GM21381 (cell line): ENCODE data around the gene PEX14.

Source experiments
- ATAC-seq: cut with Tn5 transposase; IDR thresholded peaks from one replicate; pipeline ENCODE4 v1.9.1; 2021; ENCODE audit warnings: mild to moderate bottlenecking, moderate library complexity; ENCODE audit not compliant: unreplicated experiment

The PEX14 gene

DNA sequence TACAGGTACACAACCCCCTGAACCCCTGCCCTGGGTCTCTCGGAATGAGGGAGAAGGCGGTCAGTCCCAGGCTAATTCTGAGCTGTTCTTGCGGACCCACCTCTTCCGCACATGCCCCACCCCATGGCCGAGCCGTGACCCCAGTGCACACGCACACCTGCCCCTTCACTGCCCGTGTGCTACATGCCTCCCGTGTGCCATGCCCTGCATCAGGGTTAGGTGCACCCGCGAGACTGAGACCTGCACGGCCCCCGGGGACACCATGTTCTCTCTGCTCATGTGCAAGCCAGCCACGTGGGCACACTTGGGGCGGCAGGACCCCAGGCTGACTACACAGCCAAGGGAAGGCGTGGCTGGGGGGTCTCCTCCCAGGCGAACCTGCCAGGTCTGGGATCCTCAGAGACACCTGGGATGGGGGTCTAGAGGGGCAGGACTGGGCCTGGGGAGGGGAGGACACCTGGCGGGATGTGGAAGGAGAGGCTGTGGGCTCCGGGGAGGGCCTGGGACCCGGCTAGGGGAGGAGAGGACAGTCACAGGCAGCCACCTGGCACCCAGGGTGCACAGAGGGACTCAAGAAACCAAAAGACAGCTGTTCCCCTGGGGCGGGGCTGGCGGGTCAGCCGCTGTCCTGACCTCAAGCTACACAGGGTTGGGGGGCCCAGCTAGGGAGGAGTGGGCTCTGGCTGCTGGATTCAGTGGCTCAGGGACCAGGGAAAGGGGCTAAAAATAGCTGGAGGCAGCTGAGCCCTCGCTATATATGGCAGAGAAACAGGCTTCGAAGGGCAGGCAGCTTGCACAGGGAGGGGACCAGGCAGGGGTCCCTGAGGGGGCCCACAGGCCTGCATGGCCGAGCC, 188.3 kb downstream of the PEX14 start:
- ATAC-seq: no peak

DNA sequence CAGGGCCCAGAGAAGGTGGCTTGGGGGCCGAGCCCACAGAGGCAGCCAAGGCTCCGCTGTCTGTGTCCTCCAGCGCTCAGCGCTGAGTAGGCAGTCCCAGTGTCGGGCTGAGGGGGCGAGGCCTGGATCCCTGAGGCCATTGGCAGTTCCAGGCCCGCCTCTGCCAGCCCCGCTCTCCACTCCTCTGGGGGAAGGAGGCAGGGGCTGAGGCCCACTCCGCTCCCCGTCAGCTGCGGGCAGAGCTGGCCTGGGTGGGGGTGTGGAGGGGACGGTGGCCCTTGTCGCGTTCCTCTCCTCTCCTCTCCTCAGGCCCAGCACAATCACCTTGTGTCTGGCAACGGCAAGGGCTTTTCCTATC, 188.9 kb downstream of the PEX14 start:
- ATAC-seq: no peak

DNA sequence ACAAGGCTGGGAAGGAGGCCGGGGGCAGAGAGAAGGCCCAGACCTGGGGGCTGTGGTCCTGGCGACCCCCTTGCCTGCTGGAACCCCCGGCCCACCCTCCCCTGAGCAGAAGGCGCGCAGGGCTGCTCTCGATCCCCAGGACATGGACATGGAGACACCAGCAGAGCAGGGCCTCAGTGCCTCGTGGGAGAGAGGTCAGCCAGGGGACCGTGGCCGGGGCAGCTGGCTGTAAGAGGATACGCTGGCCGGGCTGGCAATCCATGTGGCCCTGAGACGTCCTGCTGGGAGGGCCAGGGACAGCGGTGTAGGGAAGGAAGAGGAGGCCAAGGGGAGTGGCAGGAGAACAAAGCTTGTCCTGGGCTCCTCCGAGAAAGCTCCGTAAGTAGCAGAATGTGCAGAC, 189.5 kb downstream of the PEX14 start:
- no peak for ATAC-seq

DNA sequence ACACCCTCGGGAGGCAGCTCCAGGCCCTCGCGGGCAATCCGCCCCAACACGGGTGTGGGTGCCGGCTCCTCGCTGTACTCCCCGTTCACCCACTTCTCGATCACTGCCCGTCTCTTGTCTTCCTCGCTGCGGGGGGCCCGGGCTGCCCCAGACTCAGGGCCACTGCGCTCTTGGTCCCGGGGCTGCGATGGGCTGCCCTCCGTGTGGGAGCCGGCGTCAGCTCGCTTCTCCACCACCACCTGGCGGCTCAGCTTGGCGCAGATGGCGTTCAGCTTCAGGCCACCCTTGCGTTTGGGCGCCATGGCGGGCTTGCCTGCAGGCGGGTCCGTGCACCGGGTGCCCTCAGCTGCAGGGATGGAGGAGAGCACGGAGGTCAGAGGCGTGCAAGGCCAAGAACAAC, 190.5 kb downstream of the PEX14 start:
- ATAC-seq: no peak

- no peak for ATAC-seq
These were observed 191.4 kb downstream of the PEX14 start for GRCh38 chr1:10665930-10666850.

- no peak for ATAC-seq
These were observed 193.4 kb downstream of the PEX14 start for GRCh38 chr1:10667861-10668761.

DNA sequence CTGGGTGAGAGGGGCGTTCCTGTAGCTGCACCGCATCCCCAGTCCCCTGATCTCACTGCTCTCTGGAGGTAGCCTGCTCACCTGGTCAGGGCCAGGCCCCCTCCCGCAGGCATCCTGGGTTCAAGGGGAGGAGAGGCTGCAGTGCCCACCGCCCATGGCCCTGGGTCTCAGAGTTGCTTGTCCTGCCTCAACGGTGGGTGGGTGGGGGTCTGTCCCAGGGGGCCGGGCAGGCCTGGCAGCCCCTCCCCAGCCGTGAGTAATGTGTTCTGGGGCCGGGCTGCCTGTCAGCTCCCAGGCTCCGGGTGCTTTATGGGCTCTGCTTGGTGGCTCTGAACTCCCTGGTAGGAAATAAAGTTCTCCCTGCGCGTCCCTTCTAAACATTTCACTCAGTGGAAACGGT, 194.8 kb downstream of the PEX14 start:
- no peak for ATAC-seq

DNA sequence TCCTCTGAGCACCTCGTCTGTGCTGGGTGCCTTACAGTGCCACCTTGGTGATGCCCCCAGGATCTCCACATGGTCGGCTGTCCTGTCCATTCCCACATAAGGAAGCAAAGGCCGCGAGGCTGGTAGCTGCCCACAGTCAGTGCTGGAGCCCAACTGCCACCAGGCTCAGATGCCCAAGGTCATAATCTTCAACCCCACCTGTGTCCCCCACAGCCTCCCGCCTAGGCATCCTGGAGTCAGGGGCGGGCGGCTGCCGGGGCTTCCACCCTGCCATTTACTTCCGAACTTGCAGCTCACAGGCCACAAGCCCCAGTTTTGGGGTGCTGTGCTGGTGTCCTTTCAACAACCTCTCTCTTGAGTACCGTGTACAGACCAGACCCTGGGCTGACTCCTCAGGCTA, 195.4 kb downstream of the PEX14 start:
- ATAC-seq: no peak

DNA sequence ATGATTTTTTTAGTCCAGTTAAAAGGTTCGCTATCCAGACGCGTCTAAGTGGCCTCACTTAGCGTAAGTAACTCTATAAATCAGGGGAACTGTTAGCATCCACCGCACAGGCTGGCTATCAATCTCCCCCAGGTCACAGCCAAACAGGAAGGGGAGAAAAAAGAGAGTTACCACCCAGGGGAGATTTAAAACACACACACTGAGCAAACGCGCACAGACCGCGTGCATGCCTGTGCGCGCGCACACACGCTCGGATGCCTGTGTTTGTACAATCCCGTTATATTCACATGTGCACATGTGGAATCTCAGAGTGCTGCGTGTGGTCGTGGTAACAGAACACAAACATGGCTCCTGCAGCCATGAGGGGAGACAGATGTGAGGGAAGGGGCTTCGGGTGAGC, 196.3 kb downstream of the PEX14 start:
- no peak for ATAC-seq

GRCh38 chr1:10671622-10672342, 197.0 kb downstream of the PEX14 start:
- ATAC-seq: no peak

- ATAC-seq: no peak
These were observed 197.7 kb downstream of the PEX14 start for GRCh38 chr1:10672343-10673050.

DNA sequence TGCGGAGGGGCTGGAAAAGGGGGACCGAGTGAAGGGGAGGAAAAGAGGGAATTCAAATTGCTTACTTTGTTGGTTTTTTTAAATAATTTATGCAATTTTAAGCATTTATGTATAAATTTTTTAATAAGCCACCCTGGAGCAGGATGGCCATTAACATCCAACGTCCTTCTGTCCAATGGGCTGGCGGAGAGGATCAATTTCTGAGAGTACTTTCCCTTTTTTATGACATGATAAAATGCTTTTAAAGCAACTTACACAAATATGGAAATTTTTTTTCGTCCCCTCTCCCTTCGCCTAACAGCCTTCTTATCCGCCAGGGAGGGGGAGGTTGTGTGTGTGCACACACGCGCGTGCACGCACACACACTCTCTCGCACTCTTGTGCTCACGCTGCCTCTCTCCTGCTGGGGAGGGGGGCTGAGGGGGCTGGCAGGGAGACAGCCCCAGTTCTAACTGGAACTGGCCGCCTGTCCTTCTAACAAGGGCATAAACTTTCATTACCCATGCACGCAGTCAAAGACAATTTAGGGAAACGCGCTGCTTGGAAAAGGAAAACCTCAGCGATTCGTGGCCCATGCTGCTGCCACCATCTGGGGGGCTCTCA, 198.5 kb downstream of the PEX14 start:
- ATAC-seq: no peak

- ATAC-seq: no peak
These were observed 199.5 kb downstream of the PEX14 start for GRCh38 chr1:10674222-10674621.

- ATAC-seq: no peak
These were observed 200.2 kb downstream of the PEX14 start for GRCh38 chr1:10674700-10675609.

- no peak for ATAC-seq
These were observed 201.1 kb downstream of the PEX14 start for GRCh38 chr1:10675813-10676212.

DNA sequence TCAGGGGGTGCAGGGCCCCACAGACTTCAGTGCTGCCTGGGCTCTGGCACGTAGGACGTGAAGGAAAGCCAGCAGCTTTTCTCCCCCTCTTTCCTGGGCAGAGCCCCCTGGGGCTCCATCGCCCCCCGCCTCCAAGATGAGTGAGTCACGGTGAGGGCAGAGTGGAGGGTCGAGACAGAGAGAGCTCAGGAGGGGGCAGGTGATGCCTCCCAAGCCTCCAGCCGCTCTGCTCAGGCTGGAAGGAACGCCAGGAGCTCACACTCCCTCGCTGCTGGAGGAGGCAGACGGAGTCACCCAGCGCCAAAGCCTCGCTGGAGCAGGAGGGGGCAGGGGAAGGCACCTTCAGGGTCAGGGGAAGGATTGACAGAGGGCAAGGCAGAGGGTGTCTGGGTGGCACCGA, 202.2 kb downstream of the PEX14 start:
- no peak for ATAC-seq

GRCh38 chr1:10677491-10678391, 203.0 kb downstream of the PEX14 start:
- ATAC-seq: no peak
